Measurements from ENCODE around the gene GRM7.

GRM7 gene

GRCh38 chr3:6860954-6861624 is at the start of gene GRM7:
Gene GRM7 (plus strand): TSS chr3:6861115.
- peak; percentile 10 for DNase-seq (ENCODE audit: extremely low spot score)
- ChIA-PET CTCF (no interaction called here), POLR2A (no interaction called here)
- TF ChIP-seq, protein P1, sequence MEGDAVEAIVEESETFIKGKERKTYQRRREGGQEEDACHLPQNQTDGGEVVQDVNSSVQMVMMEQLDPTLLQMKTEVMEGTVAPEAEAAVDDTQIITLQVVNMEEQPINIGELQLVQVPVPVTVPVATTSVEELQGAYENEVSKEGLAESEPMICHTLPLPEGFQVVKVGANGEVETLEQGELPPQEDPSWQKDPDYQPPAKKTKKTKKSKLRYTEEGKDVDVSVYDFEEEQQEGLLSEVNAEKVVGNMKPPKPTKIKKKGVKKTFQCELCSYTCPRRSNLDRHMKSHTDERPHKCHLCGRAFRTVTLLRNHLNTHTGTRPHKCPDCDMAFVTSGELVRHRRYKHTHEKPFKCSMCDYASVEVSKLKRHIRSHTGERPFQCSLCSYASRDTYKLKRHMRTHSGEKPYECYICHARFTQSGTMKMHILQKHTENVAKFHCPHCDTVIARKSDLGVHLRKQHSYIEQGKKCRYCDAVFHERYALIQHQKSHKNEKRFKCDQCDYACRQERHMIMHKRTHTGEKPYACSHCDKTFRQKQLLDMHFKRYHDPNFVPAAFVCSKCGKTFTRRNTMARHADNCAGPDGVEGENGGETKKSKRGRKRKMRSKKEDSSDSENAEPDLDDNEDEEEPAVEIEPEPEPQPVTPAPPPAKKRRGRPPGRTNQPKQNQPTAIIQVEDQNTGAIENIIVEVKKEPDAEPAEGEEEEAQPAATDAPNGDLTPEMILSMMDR (IDR thresholded peaks at IDR 0.05; ENCODE audit: control extremely low read depth, extremely low read depth, low read depth, missing control alignments): no peak

DNA sequence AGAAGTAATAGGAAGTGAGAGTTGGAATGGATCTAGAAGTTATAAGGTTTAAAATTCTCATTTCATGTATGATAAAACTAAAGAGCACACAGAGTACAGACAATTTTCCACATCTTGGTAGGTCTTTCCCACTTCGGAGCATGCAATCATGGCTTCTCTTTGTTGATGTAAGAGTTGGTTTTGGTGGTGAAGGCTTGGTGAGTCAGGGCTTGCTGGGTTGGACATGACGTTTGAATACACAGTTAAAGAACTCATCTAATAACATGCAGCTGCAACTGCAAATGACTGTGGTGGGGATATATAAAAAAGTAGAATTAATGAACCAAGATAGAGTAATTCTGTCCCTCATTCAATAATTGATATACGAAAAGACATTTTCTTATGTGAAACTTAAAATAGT is 39.5 kb upstream of the GRM7 start:
- no peak for DNase-seq (ENCODE audit: extremely low spot score)
- TF ChIP-seq, protein P1 (IDR thresholded peaks at IDR 0.05; ENCODE audit: control extremely low read depth, extremely low read depth, low read depth, missing control alignments): no peak
- ChIA-PET CTCF (no interaction called here), POLR2A (no interaction called here)

DNA sequence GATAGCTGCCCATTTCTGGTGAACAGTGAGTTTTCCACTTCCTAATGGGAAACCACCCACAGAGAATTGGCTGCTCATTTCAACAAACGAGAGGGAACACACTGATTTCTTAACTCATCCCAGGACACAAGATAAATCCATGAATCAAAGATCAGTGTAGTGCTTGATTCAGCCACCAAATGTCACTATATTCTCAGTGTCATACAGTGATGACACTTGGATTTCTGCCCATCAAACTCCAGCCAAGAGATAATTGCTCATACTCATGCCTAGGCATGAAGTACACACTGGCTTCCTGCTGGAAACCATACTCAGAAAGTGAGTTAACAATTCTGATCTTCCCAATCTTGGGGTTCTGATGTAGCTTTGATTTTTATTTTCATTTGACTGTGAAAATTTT is 35.4 kb upstream of the GRM7 start:
- CTCF ChIA-PET: no interaction called here
- POLR2A ChIA-PET: no interaction called here
- DNase-seq (ENCODE audit: extremely low spot score): no peak
- TF ChIP-seq, protein P1 (IDR thresholded peaks at IDR 0.05; ENCODE audit: control extremely low read depth, extremely low read depth, low read depth, missing control alignments): no peak

DNA sequence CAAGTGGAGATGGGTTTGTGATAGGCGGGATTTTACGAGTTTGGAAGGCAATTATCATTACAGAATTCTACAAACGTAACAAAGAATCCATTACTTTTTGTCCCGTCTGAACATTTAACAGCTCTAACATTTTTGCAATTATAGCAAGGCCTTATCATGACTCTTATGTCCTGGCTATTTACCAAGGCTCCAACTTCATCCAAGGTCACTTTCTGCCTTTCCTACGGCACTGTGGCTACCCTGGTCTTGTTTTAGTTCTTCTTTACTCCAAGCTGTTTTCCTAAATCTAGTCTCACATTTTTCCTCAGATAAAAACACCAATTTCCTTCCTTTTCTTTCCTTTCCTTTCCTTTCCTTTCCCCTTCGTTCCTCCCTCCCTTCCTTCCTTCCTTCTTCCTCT is 33.5 kb upstream of the GRM7 start:
- CTCF ChIA-PET: interaction anchor here (1.0 kb wide), 1 partner anchor 12 kb away, joined by 3 read pairs; no protein-coding TSS in a partner anchor
- DNase-seq (ENCODE audit: extremely low spot score): no peak
- TF ChIP-seq, protein P1 (IDR thresholded peaks at IDR 0.05; ENCODE audit: control extremely low read depth, extremely low read depth, low read depth, missing control alignments): no peak
- POLR2A ChIA-PET: no interaction called here

- POLR2A ChIA-PET: no interaction called here
- no peak for DNase-seq (ENCODE audit: extremely low spot score)
- TF ChIP-seq, protein P1 (IDR thresholded peaks at IDR 0.05; ENCODE audit: control extremely low read depth, extremely low read depth, low read depth, missing control alignments): no peak
- CTCF ChIA-PET: interaction anchor here (3.8 kb wide), 1 partner anchor 10 kb away, joined by 9 read pairs; no protein-coding TSS in a partner anchor
Measured at GRCh38 chr3:6844723-6845122, 16.2 kb upstream of the GRM7 start.

GRCh38 chr3:6854184-6854583 is 6.7 kb upstream of the GRM7 start:
- POLR2A ChIA-PET: no interaction called here
- no peak for DNase-seq (ENCODE audit: extremely low spot score)
- CTCF ChIA-PET: interaction anchor here (1.7 kb wide), 1 partner anchor 10 kb away, joined by 9 read pairs; no protein-coding TSS in a partner anchor
- TF ChIP-seq, protein P1 (IDR thresholded peaks at IDR 0.05; ENCODE audit: control extremely low read depth, extremely low read depth, low read depth, missing control alignments): no peak
